ENCODE measurements around the gene C16orf54. TPM values are rescaled to one million over a fixed set of nuclear protein-coding genes. Genes with fewer than 3 reads are reported as not detected.
"Not testable (repeated sequence)": the region's sequence is repeated elsewhere in the genome, so short reads cannot be mapped to it uniquely, and the experiment has no call there.

Gene C16orf54
- total RNA-seq, 4 donors from 2014 or later: 0.22 to 0.83 (median 0.37) TPM

- H3K27ac ChIP-seq: peak overlapping the region in 2 of 3 donors; percentile 20 to 89
- intact Hi-C loops (cut with DNase I): no loop called here
- 1 to 2% methylated on average over 22 to 30 of the region's 31 CpGs for WGBS, 2 donors
Observed at GRCh38 chr16:29790949-29791844, 45.4 kb upstream of the C16orf54 start.

GRCh38 chr16:29790183-29790948, 44.6 kb upstream of the C16orf54 start, which contains the start of gene KIF22:
Gene KIF22 (plus strand): TSS chr16:29790751. CDS start chr16:29790760, 9 bp downstream.
- H3K4me1 ChIP-seq: peaks cover 20 to 22% of the 10 kb centered on the region in 2 donors
- H3K4me3 ChIP-seq (replicated peaks in 1 of 3): peak within 1 kb of the TSS; percentile 55 to 78 (median 67)
- H3K9me3 ChIP-seq: no peaks in the 10 kb centered on the region
- no peaks in the 10 kb centered on the region for H3K27me3 ChIP-seq
- WGBS, 2 donors: 0% methylated on average over 14 to 35 of the region's 67 CpGs
- H3K36me3 ChIP-seq: no peaks in the 10 kb centered on the region
- intact Hi-C loops (cut with DNase I): no loop called here
- DNase-seq: peak; percentile 98 to 99
- peak within 1 kb of the TSS; percentile 77 to 89 (median 87) for H3K27ac ChIP-seq
- TF ChIP-seq CTCF (IDR thresholded peaks at IDR 0.05): peak in 4 of 6 experiments; percentile 37 to 76 (median 62)
- TF ChIP-seq POLR2A (IDR thresholded peaks at IDR 0.05): peak; percentile 64 to 84

More at GRCh38 chr16:29790949-29791844, 45.4 kb upstream of the C16orf54 start:
- no peaks in the 10 kb centered on the region for H3K9me3 ChIP-seq
- peaks cover 17 to 18% of the 10 kb centered on the region in 2 donors for H3K4me1 ChIP-seq
- no peaks in the 10 kb centered on the region for H3K27me3 ChIP-seq
- H3K36me3 ChIP-seq: no peaks in the 10 kb centered on the region
- TF ChIP-seq POLR2A (IDR thresholded peaks at IDR 0.05) (no peak), CTCF (IDR thresholded peaks at IDR 0.05) (no peak)
- H3K4me3 ChIP-seq (replicated peaks in 1 of 3): peak overlapping the region; percentile 55 to 78 (median 67)
- no peak for DNase-seq

GRCh38 chr16:29789775-29790182, 44.0 kb upstream of the C16orf54 start:
- peak overlapping the region; percentile 77 to 89 (median 87) for H3K27ac ChIP-seq
- H3K27me3 ChIP-seq: no peaks in the 10 kb centered on the region
- H3K4me3 ChIP-seq (replicated peaks in 1 of 3): peak overlapping the region in 1 of 3 donors; percentile 78
- H3K4me1 ChIP-seq: peaks cover 26% of the 10 kb centered on the region in 2 donors
- no peak for TF ChIP-seq CTCF (IDR thresholded peaks at IDR 0.05)
- TF ChIP-seq POLR2A (IDR thresholded peaks at IDR 0.05): no peak
- DNase-seq: peak; percentile 89 to 93
- H3K9me3 ChIP-seq: no peaks in the 10 kb centered on the region
- 48 to 57% methylated on average over 15 to 17 of the region's 20 CpGs for WGBS, 2 donors
- H3K36me3 ChIP-seq: no peaks in the 10 kb centered on the region
- intact Hi-C loops (cut with DNase I): no loop called here

- H3K9me3 ChIP-seq; intact Hi-C loops (cut with DNase I); H3K4me3 ChIP-seq (replicated peaks in 1 of 3); H3K36me3 ChIP-seq; H3K27me3 ChIP-seq; DNase-seq; H3K27ac ChIP-seq: not testable (repeated sequence)
- H3K4me1 ChIP-seq: peaks cover 31 to 32% of the 10 kb centered on the region in 2 donors
- WGBS, 2 donors: 86 to 92% methylated on average over 4 of the region's 4 CpGs
Observed at GRCh38 chr16:29787155-29787554, 41.4 kb upstream of the C16orf54 start.

DNA sequence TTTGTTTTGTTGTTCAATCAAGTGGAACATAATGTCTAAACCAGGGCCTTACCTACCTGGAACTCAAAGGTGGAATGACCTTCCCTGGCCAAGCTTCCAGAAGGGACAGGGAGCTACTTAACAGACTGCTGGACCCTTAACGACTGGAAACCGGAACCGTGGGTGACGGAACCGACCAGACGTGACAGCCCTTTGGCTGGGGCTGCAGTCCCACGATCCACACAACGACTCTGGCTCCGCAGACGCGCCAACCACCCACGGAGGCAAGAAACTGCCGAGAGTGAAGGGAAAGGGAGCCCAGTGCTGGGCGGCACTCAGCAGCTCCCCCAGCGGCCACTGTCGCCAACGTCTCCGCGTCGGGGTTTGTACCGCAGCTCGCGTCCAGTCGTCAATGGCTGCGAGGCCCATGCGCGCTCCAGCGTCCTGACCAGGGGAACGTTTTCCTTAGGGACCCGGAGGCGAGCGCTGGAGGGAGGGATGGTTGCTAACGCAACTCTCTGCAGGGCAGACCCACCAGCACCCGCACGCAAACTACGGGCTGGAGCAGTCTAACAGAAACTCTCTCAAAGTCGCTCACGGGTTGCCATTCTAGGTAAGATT, 39.2 kb upstream of the C16orf54 start:
- H3K27ac ChIP-seq: peak overlapping the region; percentile 50 to 67 (median 62)
- no peak overlapping the region for H3K4me3 ChIP-seq (replicated peaks in 1 of 3)
- no peaks in the 10 kb centered on the region for H3K9me3 ChIP-seq
- peak; percentile 93 to 94 for DNase-seq
- H3K4me1 ChIP-seq: peaks cover 19 to 23% of the 10 kb centered on the region in 2 donors
- H3K36me3 ChIP-seq: no peaks in the 10 kb centered on the region
- peak; percentile 42 to 88 (median 74) for TF ChIP-seq CTCF (IDR thresholded peaks at IDR 0.05)
- TF ChIP-seq POLR2A (IDR thresholded peaks at IDR 0.05): peak in 1 of 2 donors; percentile 28
- 9 to 11% methylated on average over 22 to 33 of the region's 38 CpGs for WGBS, 2 donors
- H3K27me3 ChIP-seq: no peaks in the 10 kb centered on the region
- intact Hi-C loops (cut with DNase I): no loop called here
